KMS-11 (cell line): ENCODE measurements around the gene BFSP1.

Experiments used
- H2AFZ ChIP-seq: fragments of 200-600 bp; sonication (generic); 2 replicates; pipeline ENCODE4 v1.6.1; 2016; ENCODE audit warnings: antibody characterized with exemption, mixed run types, low read depth
- H3K27ac ChIP-seq: fragments of 200-600 bp; sonication (generic); 2 replicates; pipeline ENCODE4 v1.6.1; 2016; ENCODE audit warnings: mild to moderate bottlenecking, mixed run types
- H3K27me3 ChIP-seq: fragments of 200-600 bp; sonication (generic); 2 replicates; pipeline ENCODE4 v1.6.1; 2017; ENCODE audit warnings: mild to moderate bottlenecking, low read depth, mixed run types, moderate library complexity; ENCODE audit not compliant: insufficient read depth
- H3K36me3 ChIP-seq: fragments of 200-600 bp; sonication (generic); 2 replicates; pipeline ENCODE4 v1.6.1; 2017; ENCODE audit warnings: mild to moderate bottlenecking, mixed run types; ENCODE audit not compliant: insufficient read depth
- H3K4me1 ChIP-seq: fragments of 200-600 bp; sonication (generic); 2 replicates; pipeline ENCODE4 v1.6.1; 2016; ENCODE audit warnings: mild to moderate bottlenecking, low read depth, mixed run types; ENCODE audit not compliant: poor library complexity, severe bottlenecking
- H3K4me2 ChIP-seq: fragments of 200-600 bp; sonication (generic); 2 replicates; pipeline ENCODE4 v1.7.0; 2016; ENCODE audit warnings: mild to moderate bottlenecking, mixed run types
- H3K4me3 ChIP-seq: fragments of 200-600 bp; sonication (generic); IDR thresholded peaks from 2 replicates; pipeline ENCODE4 v1.6.1; 2017; ENCODE audit warnings: low read depth, low read length, mixed read lengths; ENCODE audit not compliant: insufficient read depth
- H3K79me2 ChIP-seq: fragments of 200-600 bp; sonication (generic); 2 replicates; pipeline ENCODE4 v1.6.1; 2016; ENCODE audit warnings: low read depth, mixed run types; ENCODE audit not compliant: insufficient read depth
- H3K9ac ChIP-seq: fragments of 200-600 bp; sonication (generic); 2 replicates; pipeline ENCODE4 v1.6.1; 2016; ENCODE audit warnings: mild to moderate bottlenecking, mixed run types
- H4K20me1 ChIP-seq: fragments of 200-600 bp; sonication (generic); 2 replicates; pipeline ENCODE4 v1.6.1; 2016; ENCODE audit warnings: mild to moderate bottlenecking, mixed run types; ENCODE audit not compliant: insufficient read depth
- TF ChIP-seq, protein P1 (sequence below): fragments of 200-600 bp; sonication (generic); conservative IDR thresholded peaks from 2 replicates; pipeline ENCODE4 v1.6.1; 2017; ENCODE audit warnings: low read depth, mild to moderate bottlenecking, antibody characterized with exemption, low read length, moderate library complexity, mixed read lengths

The BFSP1 gene

GRCh38 chr20:17503301-17504065, 27.7 kb downstream of the BFSP1 start:
- Histone ChIP-seq H3K79me2 (no peaks in the 10 kb centered on the region), H4K20me1 (no peaks in the 10 kb centered on the region), H3K27me3 (no peaks in the 10 kb centered on the region), H3K9ac (no peak overlapping the region), H3K4me3 (no peak overlapping the region), H3K27ac (no peak overlapping the region), H3K4me1 (peaks cover 3% of the 10 kb centered on the region), H2AFZ (no peak overlapping the region), H3K4me2 (no peak overlapping the region), H3K36me3 (no peaks in the 10 kb centered on the region)
- TF ChIP-seq, protein P1, sequence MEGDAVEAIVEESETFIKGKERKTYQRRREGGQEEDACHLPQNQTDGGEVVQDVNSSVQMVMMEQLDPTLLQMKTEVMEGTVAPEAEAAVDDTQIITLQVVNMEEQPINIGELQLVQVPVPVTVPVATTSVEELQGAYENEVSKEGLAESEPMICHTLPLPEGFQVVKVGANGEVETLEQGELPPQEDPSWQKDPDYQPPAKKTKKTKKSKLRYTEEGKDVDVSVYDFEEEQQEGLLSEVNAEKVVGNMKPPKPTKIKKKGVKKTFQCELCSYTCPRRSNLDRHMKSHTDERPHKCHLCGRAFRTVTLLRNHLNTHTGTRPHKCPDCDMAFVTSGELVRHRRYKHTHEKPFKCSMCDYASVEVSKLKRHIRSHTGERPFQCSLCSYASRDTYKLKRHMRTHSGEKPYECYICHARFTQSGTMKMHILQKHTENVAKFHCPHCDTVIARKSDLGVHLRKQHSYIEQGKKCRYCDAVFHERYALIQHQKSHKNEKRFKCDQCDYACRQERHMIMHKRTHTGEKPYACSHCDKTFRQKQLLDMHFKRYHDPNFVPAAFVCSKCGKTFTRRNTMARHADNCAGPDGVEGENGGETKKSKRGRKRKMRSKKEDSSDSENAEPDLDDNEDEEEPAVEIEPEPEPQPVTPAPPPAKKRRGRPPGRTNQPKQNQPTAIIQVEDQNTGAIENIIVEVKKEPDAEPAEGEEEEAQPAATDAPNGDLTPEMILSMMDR, result no peak

DNA sequence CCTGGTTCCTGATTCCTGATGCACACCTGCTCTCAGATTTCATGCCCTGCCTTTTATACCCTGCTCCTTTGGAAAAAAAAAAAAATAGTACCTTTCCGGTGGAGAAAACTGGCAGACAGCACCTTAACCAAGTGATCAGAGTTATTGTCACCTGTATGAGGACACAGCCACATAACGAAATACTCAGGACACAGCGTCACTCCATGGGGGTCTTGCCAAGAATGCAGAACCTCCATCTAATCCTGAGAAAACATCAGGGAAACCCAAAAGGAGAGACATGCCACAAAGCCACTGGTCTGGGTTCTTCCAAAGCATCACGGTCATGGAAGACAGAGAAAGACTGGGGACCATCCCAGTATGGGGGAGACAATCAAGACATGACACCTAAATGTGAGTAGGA, 29.1 kb downstream of the BFSP1 start:
- no peaks in the 10 kb centered on the region for H4K20me1 ChIP-seq
- no peak overlapping the region for H3K4me3 ChIP-seq
- TF ChIP-seq, protein P1, result no peak
- H3K27me3 ChIP-seq, result no peaks in the 10 kb centered on the region
- no peaks in the 10 kb centered on the region for H3K36me3 ChIP-seq
- H2AFZ ChIP-seq, result no peak overlapping the region
- no peaks in the 10 kb centered on the region for H3K79me2 ChIP-seq
- H3K4me1 ChIP-seq, result peaks cover 3% of the 10 kb centered on the region
- no peak overlapping the region for H3K27ac ChIP-seq
- no peak overlapping the region for H3K9ac ChIP-seq
- H3K4me2 ChIP-seq, result no peak overlapping the region

- Histone ChIP-seq H3K36me3 (no peaks in the 10 kb centered on the region), H3K4me1 (peaks cover 3% of the 10 kb centered on the region), H3K4me2 (no peak overlapping the region), H3K27me3 (no peaks in the 10 kb centered on the region), H3K4me3 (no peak overlapping the region), H2AFZ (no peak overlapping the region), H3K9ac (no peak overlapping the region), H3K27ac (no peak overlapping the region), H3K79me2 (no peaks in the 10 kb centered on the region), H4K20me1 (no peaks in the 10 kb centered on the region)
- TF ChIP-seq, protein P1, result no peak
Measured at GRCh38 chr20:17501701-17502100, 29.5 kb downstream of the BFSP1 start.

DNA sequence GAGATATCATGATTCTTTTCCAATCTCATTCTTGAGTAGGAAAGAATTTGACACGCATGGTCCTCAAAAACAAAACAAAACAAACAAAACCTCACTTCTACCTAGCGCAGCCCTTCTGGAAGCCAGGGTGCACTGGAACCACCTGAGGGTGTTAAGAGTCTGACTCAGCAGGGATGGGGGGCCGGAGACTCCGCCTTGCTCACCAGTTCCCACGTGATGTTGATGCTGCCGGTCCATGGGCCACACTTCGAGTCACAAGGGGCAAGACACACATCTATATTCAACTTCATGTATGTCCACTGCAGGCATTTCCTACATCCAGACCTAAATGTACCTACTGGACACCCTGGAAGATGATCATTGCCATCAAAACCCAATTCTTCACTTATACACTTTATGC, 30.4 kb downstream of the BFSP1 start:
- TF ChIP-seq, protein P1, result no peak
- Histone ChIP-seq H4K20me1 (no peaks in the 10 kb centered on the region), H3K4me3 (no peak overlapping the region), H3K4me1 (peaks cover 3% of the 10 kb centered on the region), H3K79me2 (no peaks in the 10 kb centered on the region), H3K36me3 (no peaks in the 10 kb centered on the region), H3K9ac (no peak overlapping the region), H2AFZ (no peak overlapping the region), H3K27ac (no peak overlapping the region), H3K27me3 (no peaks in the 10 kb centered on the region), H3K4me2 (no peak overlapping the region)
